OCI-LY7 (cell line): ENCODE data around the gene TASL. TPM values are rescaled to one million over a fixed set of nuclear protein-coding genes. Genes with fewer than 3 reads are reported as not detected.

Source experiments
- BruUV-seq: library from RNA; stranded (reverse); fragments of 400-500 nt; replicated peaks from 2 replicates; lab custom pipeline; 2021; lab: Mats Ljungman, UMichigan
- CTCF ChIA-PET: fragments of 300-600 bp; sonication (Branson Sonifier 250); formaldehyde crosslinking; loops from one replicate; lab custom pipeline; 2022; ENCODE audit warnings: antibody characterized with exemption; ENCODE audit not compliant: unreplicated experiment; lab: Charles Lee
- POLR2A ChIA-PET: fragments of 300-600 bp; sonication (Branson Sonifier 250); formaldehyde crosslinking; loops from one replicate; lab custom pipeline; 2022; ENCODE audit warnings: antibody characterized with exemption; lab: Charles Lee
- DNase-seq: peaks from one replicate; pipeline ENCODE4 v3.0.0-alpha.2; 2015; ENCODE audit warnings: low spot score
- H2AFZ ChIP-seq: fragments of 200-600 bp; sonication (generic), shearing (Covaris generic); 2 replicates; pipeline ENCODE4 v1.6.1; 2014; ENCODE audit warnings: mild to moderate bottlenecking, antibody characterized with exemption, low read length, moderate library complexity
- H3K27ac ChIP-seq: fragments of 200-600 bp; sonication (generic); 2 replicates; pipeline ENCODE4 v1.5.1; 2014; ENCODE audit warnings: mixed run types, low read depth, mild to moderate bottlenecking, moderate library complexity, low read length, inconsistent platforms; ENCODE audit not compliant: poor library complexity, severe bottlenecking
- H3K36me3 ChIP-seq: fragments of 200-600 bp; sonication (generic); 2 replicates; pipeline ENCODE4 v1.6.1; 2014; ENCODE audit warnings: mild to moderate bottlenecking, antibody characterized with exemption, low read length, moderate library complexity, mixed read lengths; ENCODE audit not compliant: insufficient read depth
- H3K4me1 ChIP-seq: fragments of 200-600 bp; sonication (generic); 2 replicates; pipeline ENCODE4 v1.5.1; 2014; ENCODE audit warnings: mild to moderate bottlenecking, low read length; ENCODE audit not compliant: insufficient read depth, poor library complexity, severe bottlenecking
- H3K4me2 ChIP-seq: fragments of 200-600 bp; sonication (generic); 2 replicates; pipeline ENCODE4 v1.6.1; 2014; ENCODE audit warnings: mild to moderate bottlenecking, low read length
- H3K4me3 ChIP-seq: fragments of 200-600 bp; sonication (generic); 2 replicates; pipeline ENCODE4 v1.5.1; 2014; ENCODE audit warnings: mild to moderate bottlenecking, low read depth, low read length; ENCODE audit not compliant: poor library complexity, severe bottlenecking
- H3K79me2 ChIP-seq: fragments of 200-600 bp; sonication (generic); 2 replicates; pipeline ENCODE4 v1.6.1; 2016; ENCODE audit warnings: low read depth, mild to moderate bottlenecking, low read length, moderate library complexity, mixed read lengths; ENCODE audit not compliant: insufficient read depth
- H3K9me2 ChIP-seq: fragments of 200-600 bp; sonication (generic); 2 replicates; pipeline ENCODE4 v1.6.1; 2016; ENCODE audit warnings: mild to moderate bottlenecking, low read length, mixed read lengths; ENCODE audit not compliant: insufficient read depth
- H3K9me3 ChIP-seq: fragments of 200-600 bp; sonication (generic); 2 replicates; pipeline ENCODE4 v1.6.1; 2014; ENCODE audit warnings: mild to moderate bottlenecking, mixed run types, low read length, mixed read lengths
- H4K20me1 ChIP-seq: fragments of 200-600 bp; sonication (generic); 2 replicates; pipeline ENCODE4 v1.6.1; 2014; ENCODE audit warnings: mild to moderate bottlenecking, antibody characterized with exemption, low read length, moderate library complexity, mixed read lengths; ENCODE audit not compliant: insufficient read depth
- EZH2phosphoT487 ChIP-seq: fragments of 200-600 bp; sonication (generic); IDR thresholded peaks from 2 replicates; pipeline ENCODE4 v1.6.1; 2018; ENCODE audit warnings: low read depth, borderline replicate concordance, mild to moderate bottlenecking, mixed run types, antibody characterized with exemption, low read length, moderate library complexity, mixed read lengths
- intact Hi-C: fragments of 100-400 bp; cut with micrococcal nuclease; formaldehyde crosslinking; loops from one replicate; pipeline ENCODE4 v1.10.0; 2022; ENCODE audit not compliant: unreplicated experiment
- total RNA-seq, 2 experiments: library from RNA; depleted of rRNA in 1 of 2; stranded (reverse); fragments of >200 nt in 1 of 2; shearing (Covaris generic) in 1 of 2; gene quantifications; 2 replicates each; pipeline ENCODE4 v1.2.3, GENCODE V29; 2014 to 2022
- TF ChIP-seq, protein P1 (sequence below): fragments of 200-600 bp; sonication (generic); conservative IDR thresholded peaks from 2 replicates; pipeline ENCODE4 v1.5.1; 2014; ENCODE audit warnings: mild to moderate bottlenecking, antibody characterized with exemption, low read length, moderate library complexity, mixed read lengths

The TASL gene
- total RNA-seq, 2 experiments from 2014 or later, result 0.13 TPM; not detected in 1

DNA sequence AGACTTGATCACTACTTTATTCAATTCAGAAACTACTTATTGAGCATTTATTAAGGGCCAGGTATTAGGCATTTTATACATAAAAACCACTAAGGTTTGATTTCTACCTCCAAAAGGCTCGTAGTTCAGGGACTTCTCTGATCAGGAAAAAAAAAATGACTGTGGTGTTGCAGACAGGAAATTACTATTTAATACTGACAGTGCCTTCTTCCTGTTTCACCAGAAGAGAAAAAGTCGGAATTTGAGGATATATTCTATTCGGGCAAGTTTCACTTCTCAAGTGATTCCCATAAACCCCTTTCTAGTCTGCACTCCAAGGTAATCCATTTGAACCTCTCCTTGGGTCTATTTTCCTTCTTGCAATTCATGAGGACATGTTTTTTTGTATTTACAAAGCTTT is 15.3 kb upstream of the TASL start:
- no peaks in the 10 kb centered on the region for H3K36me3 ChIP-seq
- intact Hi-C loops, result loop anchor here (1.0 kb wide), 1 partner anchor 23 kb away; no protein-coding TSS in a partner anchor
- BruUV-seq, result no TSS peak
- H3K9me2 ChIP-seq, result no peaks in the 10 kb centered on the region
- POLR2A ChIA-PET, result no interaction called here
- no peak overlapping the region for H3K4me3 ChIP-seq
- H3K79me2 ChIP-seq, result no peaks in the 10 kb centered on the region
- DNase-seq, result no peak
- TF ChIP-seq, protein P1, sequence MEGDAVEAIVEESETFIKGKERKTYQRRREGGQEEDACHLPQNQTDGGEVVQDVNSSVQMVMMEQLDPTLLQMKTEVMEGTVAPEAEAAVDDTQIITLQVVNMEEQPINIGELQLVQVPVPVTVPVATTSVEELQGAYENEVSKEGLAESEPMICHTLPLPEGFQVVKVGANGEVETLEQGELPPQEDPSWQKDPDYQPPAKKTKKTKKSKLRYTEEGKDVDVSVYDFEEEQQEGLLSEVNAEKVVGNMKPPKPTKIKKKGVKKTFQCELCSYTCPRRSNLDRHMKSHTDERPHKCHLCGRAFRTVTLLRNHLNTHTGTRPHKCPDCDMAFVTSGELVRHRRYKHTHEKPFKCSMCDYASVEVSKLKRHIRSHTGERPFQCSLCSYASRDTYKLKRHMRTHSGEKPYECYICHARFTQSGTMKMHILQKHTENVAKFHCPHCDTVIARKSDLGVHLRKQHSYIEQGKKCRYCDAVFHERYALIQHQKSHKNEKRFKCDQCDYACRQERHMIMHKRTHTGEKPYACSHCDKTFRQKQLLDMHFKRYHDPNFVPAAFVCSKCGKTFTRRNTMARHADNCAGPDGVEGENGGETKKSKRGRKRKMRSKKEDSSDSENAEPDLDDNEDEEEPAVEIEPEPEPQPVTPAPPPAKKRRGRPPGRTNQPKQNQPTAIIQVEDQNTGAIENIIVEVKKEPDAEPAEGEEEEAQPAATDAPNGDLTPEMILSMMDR, result no peak
- no peak for TF ChIP-seq EZH2phosphoT487
- H2AFZ ChIP-seq, result no peak overlapping the region
- H3K27ac ChIP-seq, result no peak overlapping the region
- peaks cover 21% of the 10 kb centered on the region for H3K4me1 ChIP-seq
- H3K9me3 ChIP-seq, result no peaks in the 10 kb centered on the region
- H3K4me2 ChIP-seq, result 0 out of 2 replicates have a peak overlapping the region, but pooled peaks have one; percentile 8
- CTCF ChIA-PET, result no interaction called here
- H4K20me1 ChIP-seq, result no peaks in the 10 kb centered on the region

DNA sequence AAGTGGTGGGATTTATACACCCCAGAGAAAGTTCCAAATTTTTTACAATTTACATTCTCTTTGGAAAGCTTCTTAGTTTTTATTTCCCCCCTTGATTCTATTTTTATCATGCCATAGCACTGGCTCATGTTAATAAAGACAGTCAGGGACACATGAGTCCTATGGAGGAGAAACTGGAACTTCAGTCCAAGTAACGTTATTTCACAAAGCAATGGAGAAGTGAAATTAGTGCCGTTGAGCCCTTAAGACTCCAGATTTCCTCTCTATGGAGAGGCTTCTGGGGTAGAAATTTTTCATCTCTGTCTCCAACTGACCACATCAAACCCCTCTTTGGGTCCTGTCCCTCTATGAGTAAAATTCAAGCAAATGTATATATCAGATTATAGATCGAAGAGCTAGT is 12.8 kb upstream of the TASL start:
- H2AFZ ChIP-seq, result no peak overlapping the region
- no TSS peak for BruUV-seq
- H3K9me2 ChIP-seq, result no peaks in the 10 kb centered on the region
- no peak for DNase-seq
- H3K4me1 ChIP-seq, result peaks cover 10% of the 10 kb centered on the region
- CTCF ChIA-PET, result no interaction called here
- H3K9me3 ChIP-seq, result no peaks in the 10 kb centered on the region
- H4K20me1 ChIP-seq, result no peaks in the 10 kb centered on the region
- TF ChIP-seq, protein P1, result no peak
- TF ChIP-seq EZH2phosphoT487, result no peak
- intact Hi-C loops, result no loop called here
- H3K4me2 ChIP-seq, result no peak overlapping the region
- H3K36me3 ChIP-seq, result no peaks in the 10 kb centered on the region
- no peak overlapping the region for H3K27ac ChIP-seq
- no peak overlapping the region for H3K4me3 ChIP-seq
- POLR2A ChIA-PET, result no interaction called here
- no peaks in the 10 kb centered on the region for H3K79me2 ChIP-seq

DNA sequence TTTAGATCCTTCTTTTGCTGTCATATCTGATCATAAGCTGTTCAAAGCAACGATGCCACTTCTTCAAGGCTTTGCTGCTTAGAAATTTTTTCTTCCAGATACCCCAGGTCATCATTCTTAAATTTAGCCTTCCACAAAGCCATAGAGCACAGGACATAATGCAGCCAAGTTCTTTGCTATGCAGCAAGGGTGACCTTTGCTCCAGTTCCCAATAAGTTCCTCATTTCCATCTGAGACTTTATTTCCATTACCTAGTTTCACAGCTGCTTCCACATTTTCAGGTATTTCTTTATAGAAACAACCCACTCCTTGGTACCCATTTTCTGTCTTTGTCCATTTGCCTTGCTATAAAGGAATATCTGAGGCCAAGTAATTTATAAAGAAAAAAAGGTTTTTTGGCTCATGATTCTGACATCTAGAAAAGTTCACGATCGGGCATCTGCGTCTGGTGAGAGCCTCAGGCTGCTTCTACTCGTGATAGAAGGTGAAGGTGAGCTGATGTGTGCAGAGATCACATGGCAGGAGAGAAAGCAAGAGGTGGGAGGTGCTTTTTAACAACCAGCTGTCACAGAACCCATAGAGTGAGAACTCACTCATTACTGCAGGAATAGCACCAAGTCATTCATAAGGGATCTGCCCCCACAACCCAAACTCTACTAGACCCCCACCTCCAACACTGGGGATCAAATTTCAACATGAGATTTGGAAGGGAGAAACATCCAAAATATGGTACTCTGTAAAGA is 11.8 kb upstream of the TASL start:
- intact Hi-C loops, result no loop called here
- H3K27ac ChIP-seq, result no peak overlapping the region
- H3K9me2 ChIP-seq, result no peaks in the 10 kb centered on the region
- TF ChIP-seq EZH2phosphoT487, result no peak
- TF ChIP-seq, protein P1, result no peak
- CTCF ChIA-PET, result no interaction called here
- no peak overlapping the region for H3K4me2 ChIP-seq
- H3K4me3 ChIP-seq, result no peak overlapping the region
- POLR2A ChIA-PET, result no interaction called here
- no peaks in the 10 kb centered on the region for H4K20me1 ChIP-seq
- no peaks in the 10 kb centered on the region for H3K79me2 ChIP-seq
- H3K36me3 ChIP-seq, result no peaks in the 10 kb centered on the region
- peaks cover 10% of the 10 kb centered on the region for H3K4me1 ChIP-seq
- no peak for DNase-seq
- no peaks in the 10 kb centered on the region for H3K9me3 ChIP-seq
- BruUV-seq, result no TSS peak
- no peak overlapping the region for H2AFZ ChIP-seq
